Measurements from ENCODE around the gene CCK. TPM values are rescaled to one million over a fixed set of nuclear protein-coding genes. Genes with fewer than 3 reads are reported as not detected.

Gene CCK
- total RNA-seq, 1 donor from 2014 or later, result not detected

- no peak for DNase-seq (ENCODE audit: low read depth)
Measured at GRCh38 chr3:42226470-42227425, 39.2 kb downstream of the CCK start.

GRCh38 chr3:42225486-42226363, 40.3 kb downstream of the CCK start:
- DNase-seq (ENCODE audit: low read depth), result no peak

GRCh38 chr3:42224658-42225421, 41.1 kb downstream of the CCK start:
- DNase-seq (ENCODE audit: low read depth), result peak; percentile 36

- DNase-seq (ENCODE audit: low read depth), result no peak
Measured at GRCh38 chr3:42224178-42224577, 41.8 kb downstream of the CCK start.

GRCh38 chr3:42222942-42223693, 42.9 kb downstream of the CCK start:
- DNase-seq (ENCODE audit: low read depth), result no peak

- no peak for DNase-seq (ENCODE audit: low read depth)
Measured at GRCh38 chr3:42220436-42221121, 45.4 kb downstream of the CCK start.

- DNase-seq (ENCODE audit: low read depth), result no peak
Measured at GRCh38 chr3:42216931-42217333, 49.1 kb downstream of the CCK start.

- DNase-seq (ENCODE audit: low read depth), result no peak
Measured at GRCh38 chr3:42216302-42216701, 49.7 kb downstream of the CCK start.

GRCh38 chr3:42214565-42215283, 51.3 kb downstream of the CCK start:
- peak; percentile 16 for DNase-seq (ENCODE audit: low read depth)

- no peak for DNase-seq (ENCODE audit: low read depth)
Measured at GRCh38 chr3:42214064-42214463, 51.9 kb downstream of the CCK start.

- DNase-seq (ENCODE audit: low read depth), result peak; percentile 67
Measured at GRCh38 chr3:42213417-42213816, 52.6 kb downstream of the CCK start.

GRCh38 chr3:42210726-42211125, 55.3 kb downstream of the CCK start:
- DNase-seq (ENCODE audit: low read depth), result no peak

- no peak for DNase-seq (ENCODE audit: low read depth)
Measured at GRCh38 chr3:42209917-42210316, 56.1 kb downstream of the CCK start.

Other genes with a start within 250 kb of the CCK start
- gene TRAK1, start 174.8 kb downstream of the CCK start, total RNA-seq, result 75.5 and 117 TPM in 2 replicates
- not detected in 2 replicates for gene LYZL4, start 144.4 kb upstream of the CCK start, total RNA-seq
- not detected in 2 replicates for gene VIPR1, start 236.5 kb upstream of the CCK start, total RNA-seq

All from myocyte (in vitro differentiated cells).